Measurements from ENCODE around the gene ARHGEF9.

DNA sequence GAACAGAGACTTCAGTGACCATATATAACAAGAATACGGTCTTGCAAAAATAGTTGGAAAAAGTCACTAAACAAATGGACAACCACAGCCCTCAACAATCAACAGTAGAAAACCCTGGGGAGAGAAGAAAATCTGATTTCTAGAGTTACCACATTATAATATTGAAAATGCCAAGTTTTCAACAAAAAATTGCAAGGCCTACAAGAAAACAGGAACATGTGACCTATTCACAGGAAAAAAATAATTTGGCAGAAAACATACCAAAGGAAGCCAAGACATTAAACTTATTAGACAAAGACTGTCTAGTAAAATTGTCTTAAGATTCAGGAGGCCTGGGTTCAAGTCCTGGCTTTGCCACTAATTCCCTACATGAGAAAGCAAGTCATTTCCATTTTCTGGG lies 64.7 kb downstream of the ARHGEF9 start:
- TF ChIP-seq, protein P1, sequence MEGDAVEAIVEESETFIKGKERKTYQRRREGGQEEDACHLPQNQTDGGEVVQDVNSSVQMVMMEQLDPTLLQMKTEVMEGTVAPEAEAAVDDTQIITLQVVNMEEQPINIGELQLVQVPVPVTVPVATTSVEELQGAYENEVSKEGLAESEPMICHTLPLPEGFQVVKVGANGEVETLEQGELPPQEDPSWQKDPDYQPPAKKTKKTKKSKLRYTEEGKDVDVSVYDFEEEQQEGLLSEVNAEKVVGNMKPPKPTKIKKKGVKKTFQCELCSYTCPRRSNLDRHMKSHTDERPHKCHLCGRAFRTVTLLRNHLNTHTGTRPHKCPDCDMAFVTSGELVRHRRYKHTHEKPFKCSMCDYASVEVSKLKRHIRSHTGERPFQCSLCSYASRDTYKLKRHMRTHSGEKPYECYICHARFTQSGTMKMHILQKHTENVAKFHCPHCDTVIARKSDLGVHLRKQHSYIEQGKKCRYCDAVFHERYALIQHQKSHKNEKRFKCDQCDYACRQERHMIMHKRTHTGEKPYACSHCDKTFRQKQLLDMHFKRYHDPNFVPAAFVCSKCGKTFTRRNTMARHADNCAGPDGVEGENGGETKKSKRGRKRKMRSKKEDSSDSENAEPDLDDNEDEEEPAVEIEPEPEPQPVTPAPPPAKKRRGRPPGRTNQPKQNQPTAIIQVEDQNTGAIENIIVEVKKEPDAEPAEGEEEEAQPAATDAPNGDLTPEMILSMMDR (IDR thresholded peaks at IDR 0.05; ENCODE audit: low read length) = no peak
- TF ChIP-seq EZH2 (optimal IDR thresholded peaks at IDR 0.05; ENCODE audit: low read depth, low read length) = no peak
